ENCODE data around the gene SLC25A22. TPM values are rescaled to one million over a fixed set of nuclear protein-coding genes. Genes with fewer than 3 reads are reported as not detected.

SLC25A22 gene
- total RNA-seq, 1 experiment from 2014 or later: 31.8 TPM

DNA sequence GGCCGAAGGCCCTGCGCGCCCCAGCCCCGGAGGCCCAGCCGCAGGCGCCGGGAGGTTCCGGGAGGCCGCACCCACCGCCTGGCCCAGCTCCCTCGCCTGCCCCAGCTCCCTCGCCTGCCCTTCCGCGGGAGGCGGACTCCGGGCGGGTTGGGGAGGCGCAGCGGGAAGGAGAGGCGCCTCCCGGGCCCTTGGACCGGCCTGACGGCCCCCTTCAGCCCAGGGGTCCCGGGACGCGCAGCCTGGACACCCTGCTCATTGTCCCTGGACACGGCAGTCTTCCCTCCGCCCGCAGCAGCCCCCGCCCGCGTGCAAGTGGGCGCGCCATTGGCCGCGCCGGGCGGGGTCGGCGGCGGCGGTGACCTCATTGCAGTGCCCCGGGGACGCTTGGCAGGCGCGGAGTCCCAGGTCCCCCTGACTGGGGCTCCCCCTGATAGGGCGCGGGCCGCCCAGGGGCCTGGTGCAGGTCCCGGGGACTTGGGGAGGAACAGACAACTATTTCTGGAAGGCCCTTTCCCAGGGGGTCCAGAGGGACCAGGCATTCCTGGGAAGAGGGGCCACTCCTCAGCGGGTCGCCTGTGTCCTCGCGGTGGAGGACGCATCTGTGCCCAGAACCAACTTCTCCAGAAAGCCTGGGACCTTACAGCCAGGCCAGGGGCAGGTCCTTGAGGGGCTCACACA lies 35.2 kb upstream of the SLC25A22 start:
- POLR2A ChIA-PET: interaction anchor here (1.0 to 4.9 kb wide), 3 partner anchors 10 to 24 kb away, joined by 4 to 33 read pairs (median 6); partner anchors contain the start of genes PNPLA2 and RPLP2
- no peaks in the 10 kb centered on the region for H3K27me3 Mint-ChIP-seq (ENCODE audit: insufficient read depth, unreplicated experiment)

GRCh38 chr11:832529-833113 lies 34.5 kb upstream of the SLC25A22 start, which contains the start of gene CD151:
TSS of gene CD151 (plus strand) at chr11:832952. CDS start at chr11:836070, 3,118 bp downstream.
- H3K9me3 ChIP-seq: no peaks in the 10 kb centered on the region
- Mint-ChIP-seq H3K27me3 (ENCODE audit: insufficient read depth, unreplicated experiment) (no peaks in the 10 kb centered on the region), H3K4me3 (ENCODE audit: unreplicated experiment) (peak within 1 kb of the TSS; percentile 79), H3K4me1 (ENCODE audit: low read depth, unreplicated experiment) (peaks cover 16% of the 10 kb centered on the region), H3K36me3 (ENCODE audit: insufficient read depth, unreplicated experiment) (peaks cover 51% of the 10 kb centered on the region), H3K27ac (ENCODE audit: unreplicated experiment) (peak within 1 kb of the TSS; percentile 71), H3K9me3 (ENCODE audit: unreplicated experiment) (no peaks in the 10 kb centered on the region)
- peaks cover 3% of the 10 kb centered on the region for H3K36me3 ChIP-seq (ENCODE audit: control insufficient read depth, insufficient read depth, low read length)
- intact Hi-C loops (cut with micrococcal nuclease; ENCODE audit: unreplicated experiment): loop anchor here (1.0 kb wide), 1 partner anchor 11 kb away; no protein-coding TSS in a partner anchor
- ChIA-PET CTCF (interaction anchor here (0.6 kb wide), 1 partner anchor 11 kb away, joined by 3 read pairs; no protein-coding TSS in a partner anchor), POLR2A (interaction anchor here (0.6 to 4.9 kb wide), 2 partner anchors 8 to 13 kb away, joined by 3 to 33 read pairs; partner anchors contain the start of gene PNPLA2)
- H3K4me1 ChIP-seq: peaks cover 33% of the 10 kb centered on the region
- BruUV-seq (replicated peaks): no TSS peak
- TF ChIP-seq CTCF (IDR thresholded peaks at IDR 0.05; ENCODE audit: insufficient read depth in 1 of 2, low read depth in 1 of 2, low read length in 1 of 2, severe bottlenecking in 1 of 2, unreplicated experiment in 1 of 2): no peak
- H3K4me3 ChIP-seq (ENCODE audit: low read depth, low read length): peak within 1 kb of the TSS; percentile 81
- peak in 1 of 2 experiments; percentile 72 for DNase-seq
- no peaks in the 10 kb centered on the region for H3K27me3 ChIP-seq (replicated peaks; ENCODE audit: control insufficient read depth, insufficient read depth, low read length)

More for the DNA sequence above, 35.2 kb upstream of the SLC25A22 start:
- Histone ChIP-seq H3K36me3 (ENCODE audit: control insufficient read depth, insufficient read depth, low read length) (peaks cover 5% of the 10 kb centered on the region), H3K4me1 (peaks cover 27% of the 10 kb centered on the region), H3K9me3 (no peaks in the 10 kb centered on the region), H3K4me3 (ENCODE audit: low read depth, low read length) (peak overlapping the region; percentile 81), H3K27me3 (replicated peaks; ENCODE audit: control insufficient read depth, insufficient read depth, low read length) (no peaks in the 10 kb centered on the region)
- peaks cover 10% of the 10 kb centered on the region for H3K4me1 Mint-ChIP-seq (ENCODE audit: low read depth, unreplicated experiment)
- no peak for TF ChIP-seq CTCF (IDR thresholded peaks at IDR 0.05; ENCODE audit: insufficient read depth in 1 of 2, low read depth in 1 of 2, low read length in 1 of 2, severe bottlenecking in 1 of 2, unreplicated experiment in 1 of 2)
- peak overlapping the region; percentile 71 for H3K27ac Mint-ChIP-seq (ENCODE audit: unreplicated experiment)
- H3K36me3 Mint-ChIP-seq (ENCODE audit: insufficient read depth, unreplicated experiment): peaks cover 57% of the 10 kb centered on the region
- peak in 1 of 2 experiments; percentile 74 for DNase-seq
- no peaks in the 10 kb centered on the region for H3K9me3 Mint-ChIP-seq (ENCODE audit: unreplicated experiment)
- BruUV-seq (replicated peaks): no TSS peak
- intact Hi-C loops (cut with micrococcal nuclease; ENCODE audit: unreplicated experiment): loop anchor here (1.0 kb wide), 1 partner anchor 10 kb away; no protein-coding TSS in a partner anchor
- peak overlapping the region; percentile 79 for H3K4me3 Mint-ChIP-seq (ENCODE audit: unreplicated experiment)
- CTCF ChIA-PET: no interaction called here

DNA sequence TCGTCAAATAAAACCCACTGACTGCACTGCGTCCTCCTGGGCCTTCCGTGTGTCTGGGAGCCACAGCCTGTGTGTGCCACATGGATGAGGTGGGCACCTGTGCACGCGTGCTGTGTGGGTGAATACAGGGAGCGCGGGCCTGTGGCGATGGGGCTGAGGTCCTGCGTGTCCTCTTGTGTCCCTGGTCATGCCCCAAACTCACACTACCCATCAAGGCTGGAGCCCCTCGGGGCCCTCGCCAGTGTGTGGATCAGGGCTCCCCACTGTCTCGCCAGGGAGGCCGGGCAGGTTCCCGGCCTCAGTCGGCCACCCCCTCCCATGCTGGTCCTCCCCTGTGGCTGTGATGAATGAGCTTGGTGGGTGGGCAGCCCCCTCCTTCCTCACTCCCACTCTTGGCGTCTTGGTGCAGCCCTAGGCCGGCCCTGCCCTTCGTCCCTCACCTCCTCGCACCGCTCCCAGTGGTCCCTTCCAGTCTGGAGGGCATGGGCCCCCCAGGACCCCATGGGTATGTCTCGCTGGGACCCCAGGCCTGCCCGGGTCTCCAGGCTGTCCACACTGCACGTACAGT lies 34.0 kb upstream of the SLC25A22 start:
- Histone ChIP-seq H3K4me1 (peaks cover 35% of the 10 kb centered on the region), H3K4me3 (ENCODE audit: low read depth, low read length) (peak overlapping the region; percentile 81), H3K27me3 (replicated peaks; ENCODE audit: control insufficient read depth, insufficient read depth, low read length) (no peaks in the 10 kb centered on the region), H3K36me3 (ENCODE audit: control insufficient read depth, insufficient read depth, low read length) (peaks cover under 1% of the 10 kb centered on the region; the same call in 1 of the 2 replicates), H3K9me3 (no peaks in the 10 kb centered on the region)
- CTCF ChIA-PET: interaction anchor here (0.6 to 2.4 kb wide), 2 partner anchors 11 to 12 kb away, joined by 3 to 10 read pairs; partner anchors contain the start of gene PNPLA2
- Mint-ChIP-seq H3K36me3 (ENCODE audit: insufficient read depth, unreplicated experiment) (peaks cover 45% of the 10 kb centered on the region), H3K9me3 (ENCODE audit: unreplicated experiment) (no peaks in the 10 kb centered on the region), H3K4me3 (ENCODE audit: unreplicated experiment) (peak overlapping the region; percentile 79), H3K4me1 (ENCODE audit: low read depth, unreplicated experiment) (peaks cover 19% of the 10 kb centered on the region), H3K27me3 (ENCODE audit: insufficient read depth, unreplicated experiment) (no peaks in the 10 kb centered on the region), H3K27ac (ENCODE audit: unreplicated experiment) (no peak overlapping the region)
- TF ChIP-seq CTCF (IDR thresholded peaks at IDR 0.05; ENCODE audit: insufficient read depth in 1 of 2, low read depth in 1 of 2, low read length in 1 of 2, severe bottlenecking in 1 of 2, unreplicated experiment in 1 of 2): no peak
- POLR2A ChIA-PET: interaction anchor here (0.6 to 4.9 kb wide), 3 partner anchors 9 to 31 kb away, joined by 3 to 33 read pairs (median 3); partner anchors contain the start of gene PNPLA2
- no TSS peak for BruUV-seq (replicated peaks)
- no peak for DNase-seq
- intact Hi-C loops (cut with micrococcal nuclease; ENCODE audit: unreplicated experiment): no loop called here
